HG03571 (cell line): ENCODE measurements around the gene TIAM2.
"Not testable (repeated sequence)": the region's sequence is repeated elsewhere in the genome, so short reads cannot be mapped to it uniquely, and the experiment has no call there.

ENCODE experiments used
- ATAC-seq: cut with Tn5 transposase; IDR thresholded peaks from one replicate; pipeline ENCODE4 v1.9.1; 2021; ENCODE audit not compliant: unreplicated experiment

TIAM2 gene

GRCh38 chr6:155157101-155157500, 162.0 kb downstream of the TIAM2 start:
- ATAC-seq: no peak

GRCh38 chr6:155158030-155158843, 163.1 kb downstream of the TIAM2 start:
- no peak for ATAC-seq

GRCh38 chr6:155162682-155163081, 167.6 kb downstream of the TIAM2 start:
- no peak for ATAC-seq

- no peak for ATAC-seq
Observed at GRCh38 chr6:155163601-155164000, 168.5 kb downstream of the TIAM2 start.

GRCh38 chr6:155165029-155165710, 170.1 kb downstream of the TIAM2 start:
- ATAC-seq: no peak

GRCh38 chr6:155170519-155170918, 175.4 kb downstream of the TIAM2 start:
- ATAC-seq: no peak

GRCh38 chr6:155171109-155171746, 176.1 kb downstream of the TIAM2 start:
- ATAC-seq: peak; percentile 89

GRCh38 chr6:155171747-155172449, 176.8 kb downstream of the TIAM2 start:
- ATAC-seq: no peak

GRCh38 chr6:155173488-155173887, 178.4 kb downstream of the TIAM2 start:
- ATAC-seq: no peak

GRCh38 chr6:155174576-155175211, 179.6 kb downstream of the TIAM2 start:
- ATAC-seq: peak; percentile 47

GRCh38 chr6:155177363-155177961, 182.3 kb downstream of the TIAM2 start:
- peak; percentile 39 for ATAC-seq

- ATAC-seq: peak; percentile 54
Observed at GRCh38 chr6:155181498-155181897, 186.4 kb downstream of the TIAM2 start.

- no peak for ATAC-seq
Observed at GRCh38 chr6:155182103-155182502, 187.0 kb downstream of the TIAM2 start.

GRCh38 chr6:155183095-155183494, 188.0 kb downstream of the TIAM2 start:
- ATAC-seq: no peak

GRCh38 chr6:155185041-155185440, 189.9 kb downstream of the TIAM2 start:
- not testable (repeated sequence) for ATAC-seq

GRCh38 chr6:155185544-155185943, 190.4 kb downstream of the TIAM2 start:
- ATAC-seq: no peak

- ATAC-seq: no peak
Observed at GRCh38 chr6:155186052-155186658, 191.0 kb downstream of the TIAM2 start.

- ATAC-seq: no peak
Observed at GRCh38 chr6:155187106-155187505, 192.0 kb downstream of the TIAM2 start.

GRCh38 chr6:155187994-155188706, 193.0 kb downstream of the TIAM2 start:
- no peak for ATAC-seq
